Activated T-helper 17 cell treated with anti-CD3 and anti-CD28 coated beads, Interleukin-2, amount 50 U/mL, for 72 hours (primary cell): Measurements from ENCODE around the gene KCNK13. TPM values are rescaled to one million over a fixed set of nuclear protein-coding genes. Genes with fewer than 3 reads are reported as not detected.

Experiments used
- ATAC-seq: fragments of 150-1000 bp; cut with Tn5 transposase; replicated peaks from 2 replicates; pipeline ENCODE4 v1.10.0; 2021; ENCODE audit warnings: mild to moderate bottlenecking, moderate library complexity
- H3K27ac Mint-ChIP-seq: one replicate; pipeline ENCODE4 v1.8.0; 2022; ENCODE audit warnings: mixed read lengths
- H3K27me3 Mint-ChIP-seq: one replicate; pipeline ENCODE4 v1.8.0; 2022; ENCODE audit warnings: mixed read lengths
- H3K36me3 Mint-ChIP-seq: one replicate; pipeline ENCODE4 v1.8.0; 2022; ENCODE audit warnings: low read depth, mild to moderate bottlenecking, mixed read lengths
- H3K4me1 Mint-ChIP-seq: one replicate; pipeline ENCODE4 v1.8.0; 2022; ENCODE audit warnings: mixed read lengths
- H3K4me3 Mint-ChIP-seq: one replicate; pipeline ENCODE4 v1.8.0; 2022; ENCODE audit warnings: mild to moderate bottlenecking, mixed read lengths
- H3K9me3 Mint-ChIP-seq: one replicate; pipeline ENCODE4 v1.8.0; 2022; ENCODE audit warnings: mixed read lengths
- total RNA-seq, 2 donors: library from RNA; stranded (reverse); gene quantifications; one replicate each; pipeline ENCODE4 v1.2.3, GENCODE V29; 2022

The KCNK13 gene
- total RNA-seq, 2 donors from 2014 or later: 0.11 to 0.30 TPM

DNA sequence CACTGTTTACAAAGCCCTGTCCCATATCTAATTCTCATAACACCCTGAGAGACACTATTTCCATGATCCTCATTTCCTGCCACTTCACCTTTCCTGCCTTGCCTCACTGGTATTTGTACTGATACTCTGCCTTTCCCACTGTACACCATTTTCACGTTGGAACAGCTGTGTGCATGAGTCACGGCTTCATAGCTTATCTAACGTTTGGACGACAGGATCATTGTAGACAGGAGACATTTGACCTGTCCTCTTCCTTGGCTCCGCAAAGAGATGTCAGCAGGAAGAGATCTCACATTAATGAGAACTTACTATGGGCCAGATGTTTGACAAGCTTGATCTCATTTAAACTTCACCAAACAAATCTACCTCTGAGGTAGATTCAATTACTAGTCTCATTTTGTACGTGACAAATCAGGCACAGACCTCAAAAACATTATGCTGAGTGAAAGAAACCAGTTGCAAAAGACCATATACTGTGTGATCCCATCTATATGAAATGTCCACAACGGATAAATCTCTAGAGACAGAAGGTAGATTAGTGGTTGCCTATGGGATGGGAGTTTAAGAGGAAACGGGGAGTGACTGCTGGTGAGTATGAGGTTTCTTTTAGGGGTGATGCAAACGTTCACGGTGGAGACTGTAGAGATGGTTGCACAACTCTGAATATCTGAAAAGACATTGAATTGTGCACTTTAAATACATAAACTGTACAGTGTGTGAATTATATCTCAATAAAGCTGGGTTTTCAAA lies 71.2 kb downstream of the KCNK13 start:
- Mint-ChIP-seq H3K4me3 (no peak overlapping the region), H3K36me3 (no peaks in the 10 kb centered on the region), H3K27me3 (peaks cover 18% of the 10 kb centered on the region), H3K4me1 (no peaks in the 10 kb centered on the region), H3K9me3 (no peaks in the 10 kb centered on the region), H3K27ac (no peak overlapping the region)
- ATAC-seq: no peak

DNA sequence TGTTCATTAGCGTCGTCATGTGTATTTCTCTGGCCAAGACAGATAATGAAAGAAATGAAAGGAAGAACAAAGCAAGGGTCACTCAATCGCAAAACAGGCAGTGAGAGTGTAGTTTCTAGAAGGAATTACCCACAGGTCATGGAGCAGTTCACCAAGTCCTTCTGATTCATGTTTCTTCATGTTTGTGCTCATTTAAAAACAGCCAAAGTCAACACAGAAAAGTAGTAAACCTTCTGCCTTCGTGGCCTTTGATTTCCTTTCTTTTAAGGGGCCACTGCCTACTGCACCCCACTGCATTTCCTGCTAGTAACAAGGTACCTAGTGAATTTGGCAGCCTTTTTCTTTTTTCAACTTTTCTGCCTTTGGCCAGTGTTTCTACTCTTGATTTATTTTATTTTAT lies 75.1 kb downstream of the KCNK13 start:
- no peaks in the 10 kb centered on the region for H3K9me3 Mint-ChIP-seq
- H3K4me1 Mint-ChIP-seq: no peaks in the 10 kb centered on the region
- no peak overlapping the region for H3K27ac Mint-ChIP-seq
- H3K27me3 Mint-ChIP-seq: peaks cover 10% of the 10 kb centered on the region
- no peak overlapping the region for H3K4me3 Mint-ChIP-seq
- no peak for ATAC-seq
- no peaks in the 10 kb centered on the region for H3K36me3 Mint-ChIP-seq

GRCh38 chr14:90137807-90138206 lies 76.0 kb downstream of the KCNK13 start:
- no peaks in the 10 kb centered on the region for H3K36me3 Mint-ChIP-seq
- H3K4me3 Mint-ChIP-seq: no peak overlapping the region

DNA sequence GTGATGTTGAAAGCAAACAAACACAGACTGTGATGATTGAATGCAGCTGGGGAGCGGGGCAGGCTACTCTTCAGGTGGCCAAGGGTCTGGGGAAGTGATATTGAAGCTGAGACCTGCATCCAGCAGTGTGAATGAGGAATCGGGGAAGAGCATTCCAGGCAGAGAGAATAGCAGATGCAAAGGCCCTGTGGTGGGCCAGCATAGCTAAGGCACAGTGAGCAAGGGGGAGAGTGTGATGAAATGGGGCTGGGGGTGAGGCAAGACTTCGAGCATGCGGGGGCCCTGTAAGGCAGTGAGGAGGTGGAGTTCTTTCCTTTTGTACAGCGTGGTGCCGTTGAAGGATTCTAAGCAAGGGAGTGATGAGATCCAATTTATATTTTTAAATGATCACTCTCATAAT lies 77.4 kb downstream of the KCNK13 start:
- ATAC-seq: no peak
- Mint-ChIP-seq H3K27ac (no peak overlapping the region), H3K4me1 (no peaks in the 10 kb centered on the region), H3K27me3 (peaks cover 10% of the 10 kb centered on the region), H3K9me3 (no peaks in the 10 kb centered on the region), H3K4me3 (no peak overlapping the region), H3K36me3 (no peaks in the 10 kb centered on the region)

More at GRCh38 chr14:90137807-90138206, 76.0 kb downstream of the KCNK13 start:
- no peaks in the 10 kb centered on the region for H3K9me3 Mint-ChIP-seq
- H3K27me3 Mint-ChIP-seq: peaks cover 11% of the 10 kb centered on the region
- H3K27ac Mint-ChIP-seq: no peak overlapping the region
- ATAC-seq: no peak
- no peaks in the 10 kb centered on the region for H3K4me1 Mint-ChIP-seq

- Mint-ChIP-seq H3K4me3 (no peak overlapping the region), H3K4me1 (no peaks in the 10 kb centered on the region), H3K27ac (no peak overlapping the region), H3K9me3 (no peaks in the 10 kb centered on the region), H3K36me3 (no peaks in the 10 kb centered on the region), H3K27me3 (peaks cover 11% of the 10 kb centered on the region)
- no peak for ATAC-seq
These were observed 78.6 kb downstream of the KCNK13 start for GRCh38 chr14:90140298-90140955.

- Mint-ChIP-seq H3K4me1 (no peaks in the 10 kb centered on the region), H3K27ac (no peak overlapping the region), H3K9me3 (no peaks in the 10 kb centered on the region), H3K4me3 (no peak overlapping the region), H3K36me3 (no peaks in the 10 kb centered on the region), H3K27me3 (peaks cover 11% of the 10 kb centered on the region)
- no peak for ATAC-seq
These were observed 79.1 kb downstream of the KCNK13 start for GRCh38 chr14:90140956-90141316.

- H3K9me3 Mint-ChIP-seq: peaks cover 6% of the 10 kb centered on the region
- ATAC-seq: no peak
- no peaks in the 10 kb centered on the region for H3K36me3 Mint-ChIP-seq
- H3K4me3 Mint-ChIP-seq: no peak overlapping the region
- H3K4me1 Mint-ChIP-seq: no peaks in the 10 kb centered on the region
- no peak overlapping the region for H3K27ac Mint-ChIP-seq
- H3K27me3 Mint-ChIP-seq: peaks cover 23% of the 10 kb centered on the region
These were observed 91.6 kb downstream of the KCNK13 start for GRCh38 chr14:90153429-90153828.

- Mint-ChIP-seq H3K4me3 (no peak overlapping the region), H3K27me3 (peaks cover 20% of the 10 kb centered on the region), H3K9me3 (peaks cover 6% of the 10 kb centered on the region), H3K27ac (no peak overlapping the region), H3K36me3 (no peaks in the 10 kb centered on the region), H3K4me1 (no peaks in the 10 kb centered on the region)
- no peak for ATAC-seq
These were observed 92.3 kb downstream of the KCNK13 start for GRCh38 chr14:90154110-90154509.

GRCh38 chr14:90159146-90159545 lies 97.4 kb downstream of the KCNK13 start:
- Mint-ChIP-seq H3K27me3 (peaks cover 24% of the 10 kb centered on the region), H3K36me3 (no peaks in the 10 kb centered on the region), H3K27ac (no peak overlapping the region), H3K9me3 (peaks cover 4% of the 10 kb centered on the region), H3K4me3 (no peak overlapping the region), H3K4me1 (no peaks in the 10 kb centered on the region)
- ATAC-seq: no peak

DNA sequence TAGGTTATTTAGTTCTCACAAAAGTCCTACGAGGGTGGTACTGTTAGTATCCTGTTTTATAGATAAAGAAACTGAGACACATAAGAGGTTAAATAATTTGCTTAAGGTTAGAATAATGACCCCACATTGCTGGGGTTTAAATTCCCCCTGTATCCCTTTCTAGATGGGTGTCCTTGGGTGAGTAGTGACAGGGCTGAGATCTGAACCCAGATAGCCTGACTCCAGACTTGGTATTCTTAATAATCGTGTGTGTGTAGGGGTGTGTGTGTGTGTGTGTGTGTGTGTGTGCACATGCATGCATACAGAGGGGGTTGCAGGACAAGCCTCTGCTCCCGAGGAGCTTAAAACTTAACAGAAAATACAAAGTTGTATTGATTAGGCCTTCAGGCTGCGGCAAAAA lies 97.9 kb downstream of the KCNK13 start:
- Mint-ChIP-seq H3K36me3 (no peaks in the 10 kb centered on the region), H3K27me3 (peaks cover 25% of the 10 kb centered on the region), H3K4me3 (no peak overlapping the region), H3K27ac (no peak overlapping the region), H3K4me1 (no peaks in the 10 kb centered on the region), H3K9me3 (no peaks in the 10 kb centered on the region)
- no peak for ATAC-seq

DNA sequence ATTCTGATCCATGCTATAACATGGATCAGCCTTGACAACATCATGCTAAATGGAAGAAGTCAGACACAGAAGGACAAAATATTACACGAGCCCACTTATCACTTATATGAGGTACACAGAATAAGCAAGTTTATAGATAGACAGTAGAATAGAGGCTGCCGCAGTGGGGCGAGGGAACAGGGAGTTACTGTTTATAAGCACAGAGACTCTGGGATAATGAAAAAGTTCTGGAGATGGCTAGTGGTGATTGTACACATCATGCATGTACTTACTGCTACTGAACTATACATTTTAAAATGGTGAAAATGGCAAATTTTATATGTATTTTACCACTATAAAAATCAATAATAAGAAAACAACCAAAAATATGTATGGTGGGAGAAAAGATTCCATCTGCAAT lies 99.3 kb downstream of the KCNK13 start:
- Mint-ChIP-seq H3K4me3 (no peak overlapping the region), H3K27ac (no peak overlapping the region), H3K4me1 (no peaks in the 10 kb centered on the region), H3K27me3 (peaks cover 19% of the 10 kb centered on the region), H3K9me3 (no peaks in the 10 kb centered on the region), H3K36me3 (no peaks in the 10 kb centered on the region)
- ATAC-seq: no peak

- Mint-ChIP-seq H3K36me3 (no peaks in the 10 kb centered on the region), H3K9me3 (no peaks in the 10 kb centered on the region)
- no peak for ATAC-seq
These were observed 106.8 kb downstream of the KCNK13 start for GRCh38 chr14:90168425-90169105.

DNA sequence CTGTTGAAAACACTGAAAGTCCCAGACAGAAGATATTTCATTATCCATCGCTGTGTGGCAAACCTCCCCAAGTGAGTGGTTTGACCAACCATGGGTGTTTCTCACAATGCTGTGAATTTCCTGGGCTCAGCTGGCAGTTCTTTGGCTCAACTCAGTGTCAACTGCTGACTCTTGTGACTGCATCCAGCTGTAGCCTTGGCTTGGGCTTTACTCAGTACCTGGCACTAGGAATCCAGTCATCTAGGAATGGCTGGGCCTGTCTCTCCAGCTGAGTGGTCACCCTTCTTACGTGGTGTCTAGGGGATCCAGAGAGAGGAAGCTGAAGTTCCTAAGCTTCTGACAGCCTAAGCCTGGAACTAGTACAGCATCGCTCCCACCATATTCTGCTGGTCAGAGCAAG lies 113.8 kb downstream of the KCNK13 start:
- H3K27me3 Mint-ChIP-seq: peaks cover 8% of the 10 kb centered on the region
- H3K9me3 Mint-ChIP-seq: no peaks in the 10 kb centered on the region
- H3K4me1 Mint-ChIP-seq: no peaks in the 10 kb centered on the region
- no peak for ATAC-seq
- no peak overlapping the region for H3K27ac Mint-ChIP-seq
- no peak overlapping the region for H3K4me3 Mint-ChIP-seq
- no peaks in the 10 kb centered on the region for H3K36me3 Mint-ChIP-seq

More at GRCh38 chr14:90168425-90169105, 106.8 kb downstream of the KCNK13 start:
- Mint-ChIP-seq H3K27me3 (peaks cover 14% of the 10 kb centered on the region), H3K4me1 (no peaks in the 10 kb centered on the region), H3K4me3 (no peak overlapping the region), H3K27ac (no peak overlapping the region)

DNA sequence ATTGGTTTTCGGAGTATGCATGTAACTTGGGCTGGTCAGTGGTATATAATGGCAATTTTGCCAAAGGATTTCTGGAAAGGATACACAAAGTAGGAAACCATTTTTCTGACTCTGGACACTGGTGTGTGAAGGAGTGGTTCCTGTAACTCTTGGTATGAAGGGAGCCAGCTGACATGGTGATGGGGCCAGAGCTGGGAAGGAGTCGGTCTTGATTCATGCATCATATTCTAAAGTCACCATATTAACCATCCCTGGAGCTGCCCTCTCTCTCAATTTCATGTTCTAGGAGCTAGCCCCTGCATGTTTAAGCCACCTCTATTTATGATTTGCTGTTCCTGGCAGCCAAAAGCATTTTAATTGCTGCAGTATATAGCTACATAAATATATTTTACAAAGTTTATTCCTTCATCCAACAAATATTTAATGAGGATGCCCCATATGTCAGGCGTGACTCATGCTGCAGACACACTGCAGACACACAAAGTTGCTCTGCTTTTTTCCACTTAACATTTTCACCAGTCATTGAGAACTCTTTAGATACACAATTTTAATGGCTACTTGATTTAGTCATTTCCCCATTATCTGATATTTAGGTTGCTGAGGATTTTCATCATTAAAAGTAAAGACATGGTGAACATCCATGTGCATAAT lies 115.9 kb downstream of the KCNK13 start:
- H3K36me3 Mint-ChIP-seq: no peaks in the 10 kb centered on the region
- no peaks in the 10 kb centered on the region for H3K27me3 Mint-ChIP-seq
- H3K4me3 Mint-ChIP-seq: no peak overlapping the region
- H3K9me3 Mint-ChIP-seq: no peaks in the 10 kb centered on the region
- H3K27ac Mint-ChIP-seq: no peak overlapping the region
- no peak for ATAC-seq
- H3K4me1 Mint-ChIP-seq: no peaks in the 10 kb centered on the region
